IMR-90 (cell line): Measurements from ENCODE around the gene SAAL1. TPM values are rescaled to one million over a fixed set of nuclear protein-coding genes. Genes with fewer than 3 reads are reported as not detected.

Experiments
- ATAC-seq: fragments of 200-7000 bp; cut with Tn5 transposase; 2 replicates; pipeline ENCODE4 v1.9.1; 2020; ENCODE audit warnings: low read depth, mild to moderate bottlenecking, moderate library complexity
- BruUV-seq: library from RNA; stranded (reverse); fragments of 400-500 nt; replicated peaks from 2 replicates; lab custom pipeline; 2021; lab: Mats Ljungman, UMichigan
- CTCF ChIA-PET: fragments of 300-600 bp; formaldehyde crosslinking; extraction: SDS; loops from one replicate; lab custom pipeline; 2021; ENCODE audit warnings: antibody characterized with exemption; lab: Yijun Ruan, JAX
- POLR2A ChIA-PET: fragments of 300-600 bp; sonication (Branson Sonifier 250); formaldehyde crosslinking; loops from one replicate; lab custom pipeline; 2022; ENCODE audit warnings: antibody characterized with exemption; ENCODE audit not compliant: unreplicated experiment; lab: Charles Lee
- DNase-seq: peaks from one replicate; pipeline ENCODE4 v3.0.0; 2013
- H2AFZ ChIP-seq: replicated peaks from 2 replicates; pipeline ENCODE3; 2013; ENCODE audit warnings: low read length, mild to moderate bottlenecking; ENCODE audit not compliant: poor library complexity
- H2AK5ac ChIP-seq: 2 replicates; pipeline ENCODE4 v1.6.1; 2013; ENCODE audit warnings: low read depth, low read length, inconsistent platforms
- H2AK9ac ChIP-seq: replicated peaks from 2 replicates; pipeline ENCODE3; 2013; ENCODE audit warnings: mild to moderate bottlenecking, low read depth, low read length, moderate library complexity; ENCODE audit not compliant: poor library complexity
- H2BK120ac ChIP-seq: 2 replicates; pipeline ENCODE4 v1.6.1; 2013; ENCODE audit warnings: low read depth, low read length, inconsistent platforms
- H2BK15ac ChIP-seq: 3 replicates; pipeline ENCODE4 v1.6.1; 2013; ENCODE audit warnings: low read depth, low read length, inconsistent platforms
- H2BK20ac ChIP-seq: 2 replicates; pipeline ENCODE4 v1.6.1; 2013; ENCODE audit warnings: low read depth, mild to moderate bottlenecking, inconsistent platforms, low read length, moderate library complexity
- H2BK5ac ChIP-seq: 2 replicates; pipeline ENCODE4 v1.6.1; 2013; ENCODE audit warnings: mild to moderate bottlenecking, low read depth, low read length, inconsistent platforms; ENCODE audit not compliant: poor library complexity, severe bottlenecking
- H3K14ac ChIP-seq: replicated peaks from 2 replicates; pipeline ENCODE4 v1.6.1; 2013; ENCODE audit warnings: low read depth, low read length, inconsistent platforms
- H3K18ac ChIP-seq: 2 replicates; pipeline ENCODE4 v1.6.1; 2013; ENCODE audit warnings: low read depth, low read length, control low read depth
- H3K23ac ChIP-seq: 2 replicates; pipeline ENCODE4 v1.6.1; 2013; ENCODE audit warnings: low read depth, low read length, inconsistent platforms
- H3K27ac ChIP-seq: 2 replicates; pipeline ENCODE4 v1.5.1; 2013; ENCODE audit warnings: mild to moderate bottlenecking, control low read depth, low read length; ENCODE audit not compliant: insufficient read depth
- H3K27me3 ChIP-seq: 2 replicates; pipeline ENCODE4 v1.6.1; 2013; ENCODE audit warnings: low read length; ENCODE audit not compliant: control insufficient read depth, insufficient read depth
- H3K36me3 ChIP-seq: 2 replicates; pipeline ENCODE4 v1.6.1; 2013; ENCODE audit warnings: low read length, mixed read lengths; ENCODE audit not compliant: control insufficient read depth, insufficient read depth
- H3K4ac ChIP-seq: 2 replicates; pipeline ENCODE4 v1.6.1; 2013; ENCODE audit warnings: low read depth, low read length, inconsistent platforms
- H3K4me1 ChIP-seq: 2 replicates; pipeline ENCODE4 v1.6.1; 2013; ENCODE audit warnings: low read length, mixed read lengths; ENCODE audit not compliant: control insufficient read depth, insufficient read depth
- H3K4me2 ChIP-seq: 2 replicates; pipeline ENCODE4 v1.6.1; 2013; ENCODE audit warnings: low read depth, mild to moderate bottlenecking, control low read depth, low read length, moderate library complexity
- H3K4me3 ChIP-seq: 2 replicates; pipeline ENCODE4 v1.5.1; 2013; ENCODE audit warnings: low read depth, mild to moderate bottlenecking, control low read depth, low read length, moderate library complexity; ENCODE audit not compliant: insufficient read depth
- H3K56ac ChIP-seq: 2 replicates; pipeline ENCODE4 v1.6.1; 2013; ENCODE audit warnings: low read length, inconsistent platforms; ENCODE audit not compliant: insufficient read depth; ENCODE audit errors: extremely low read depth
- H3K79me1 ChIP-seq, 2 experiments: 2 replicates each; pipeline ENCODE4 v1.6.1; 2013; ENCODE audit warnings: low read length in 2 of 2, inconsistent platforms in 1 of 2, low read depth in 1 of 2
- H3K9ac ChIP-seq: 2 replicates; pipeline ENCODE4 v1.6.1; 2013; ENCODE audit warnings: low read depth, low read length, control low read depth
- H3K9me1 ChIP-seq: 2 replicates; pipeline ENCODE4 v1.6.1; 2013; ENCODE audit warnings: low read length, inconsistent platforms; ENCODE audit not compliant: insufficient read depth
- H3K9me3 ChIP-seq: 2 replicates; pipeline ENCODE4 v1.6.1; 2013; ENCODE audit warnings: low read length; ENCODE audit not compliant: control insufficient read depth, insufficient read depth
- H4K20me1 ChIP-seq: 2 replicates; pipeline ENCODE4 v1.6.1; 2013; ENCODE audit warnings: low read length, inconsistent platforms; ENCODE audit not compliant: insufficient read depth
- H4K5ac ChIP-seq: 2 replicates; pipeline ENCODE4 v1.6.1; 2013; ENCODE audit warnings: mild to moderate bottlenecking, low read depth, low read length, control low read depth
- H4K8ac ChIP-seq, 2 experiments: 2 replicates each; pipeline ENCODE4 v1.6.1; 2013; ENCODE audit warnings: low read depth in 2 of 2, low read length in 2 of 2, control low read depth in 1 of 2, inconsistent platforms in 1 of 2
- H4K91ac ChIP-seq: 2 replicates; pipeline ENCODE4 v1.6.1; 2013; ENCODE audit warnings: low read depth, low read length, inconsistent platforms; ENCODE audit not compliant: insufficient read depth
- BHLHE40 ChIP-seq: fragments of 150-350 bp; IDR thresholded peaks from 2 replicates; pipeline ENCODE4 v1.6.1; 2016; ENCODE audit warnings: mild to moderate bottlenecking, low read depth, low read length
- CEBPB ChIP-seq: IDR thresholded peaks from 2 replicates; pipeline ENCODE4 v1.6.1; 2012; ENCODE audit warnings: low read depth, low read length, improper control_type of control experiment
- CHD1 ChIP-seq: IDR thresholded peaks from 2 replicates; pipeline ENCODE4 v1.6.1; 2012; ENCODE audit warnings: low read depth, low read length, improper control_type of control experiment
- MAFK ChIP-seq: IDR thresholded peaks from 2 replicates; pipeline ENCODE4 v1.6.1; 2012; ENCODE audit warnings: low read depth, low read length, improper control_type of control experiment
- MAZ ChIP-seq: IDR thresholded peaks from 2 replicates; pipeline ENCODE4 v1.6.1; 2012; ENCODE audit warnings: low read depth, mild to moderate bottlenecking, low read length, improper control_type of control experiment, moderate library complexity, borderline replicate concordance
- NFE2L2 ChIP-seq: fragments of 150-350 bp; IDR thresholded peaks from 2 replicates; pipeline ENCODE4 v1.6.1; 2016; ENCODE audit warnings: low read depth, mild to moderate bottlenecking, low read length
- RCOR1 ChIP-seq: IDR thresholded peaks from 2 replicates; pipeline ENCODE4 v1.6.1; 2012; ENCODE audit warnings: mild to moderate bottlenecking, low read length, improper control_type of control experiment; ENCODE audit not compliant: insufficient replicate concordance
- RFX5 ChIP-seq: IDR thresholded peaks from 2 replicates; pipeline ENCODE4 v1.8.0; 2012; ENCODE audit warnings: low read depth, mild to moderate bottlenecking, low read length, moderate library complexity
- SMC3 ChIP-seq: fragments of 150-350 bp; IDR thresholded peaks from 2 replicates; pipeline ENCODE4 v1.6.1; 2016; ENCODE audit warnings: low read depth, mild to moderate bottlenecking, antibody characterized with exemption, low read length, moderate library complexity
- USF2 ChIP-seq: fragments of 150-350 bp; IDR thresholded peaks from 2 replicates; pipeline ENCODE4 v1.6.1; 2017; ENCODE audit warnings: mild to moderate bottlenecking, antibody characterized with exemption, low read length, low read depth
- dilution Hi-C: fragments of 300-500 bp; cut with HindIII; formaldehyde crosslinking; loops from one replicate; pipeline ENCODE4 v1.14.3; 2018; ENCODE audit warnings: low sequenced_read_pairs; ENCODE audit not compliant: unreplicated experiment
- in situ Hi-C: fragments of 300-500 bp; cut with MboI; formaldehyde crosslinking; loops from 3 replicates; pipeline ENCODE4 v1.14.3; 2019; ENCODE audit warnings: low sequenced_read_pairs, inconsistent platforms, mixed read lengths
- intact Hi-C: fragments of 100-400 bp; cut with micrococcal nuclease; formaldehyde crosslinking; loops from 2 replicates; pipeline ENCODE4 v1.10.0; 2022
- polyA plus RNA-seq, 3 experiments: library from polyadenylated mRNA; depleted of rRNA; stranded (reverse); fragments of >200 nt; gene quantifications; 2 replicates each; pipeline ENCODE4 v1.2.3, GENCODE V29; 2012; ENCODE audit warnings: low replicate concordance in 1 of 3
- total RNA-seq: library from RNA; depleted of rRNA; stranded (reverse); fragments of >200 nt; gene quantifications from 2 replicates; pipeline ENCODE4 v1.2.3, GENCODE V29; 2012
- TF ChIP-seq, protein P1 (sequence below): conservative IDR thresholded peaks from 2 replicates; pipeline ENCODE4 v1.5.1; 2012; ENCODE audit warnings: mild to moderate bottlenecking, low read depth, low read length, improper control_type of control experiment

SAAL1 gene
- total and polyA plus RNA-seq, 2 of the 4 experiments (the other 2 are of a cell fraction), result 12.5 to 12.8 TPM

- TF ChIP-seq, protein P1, sequence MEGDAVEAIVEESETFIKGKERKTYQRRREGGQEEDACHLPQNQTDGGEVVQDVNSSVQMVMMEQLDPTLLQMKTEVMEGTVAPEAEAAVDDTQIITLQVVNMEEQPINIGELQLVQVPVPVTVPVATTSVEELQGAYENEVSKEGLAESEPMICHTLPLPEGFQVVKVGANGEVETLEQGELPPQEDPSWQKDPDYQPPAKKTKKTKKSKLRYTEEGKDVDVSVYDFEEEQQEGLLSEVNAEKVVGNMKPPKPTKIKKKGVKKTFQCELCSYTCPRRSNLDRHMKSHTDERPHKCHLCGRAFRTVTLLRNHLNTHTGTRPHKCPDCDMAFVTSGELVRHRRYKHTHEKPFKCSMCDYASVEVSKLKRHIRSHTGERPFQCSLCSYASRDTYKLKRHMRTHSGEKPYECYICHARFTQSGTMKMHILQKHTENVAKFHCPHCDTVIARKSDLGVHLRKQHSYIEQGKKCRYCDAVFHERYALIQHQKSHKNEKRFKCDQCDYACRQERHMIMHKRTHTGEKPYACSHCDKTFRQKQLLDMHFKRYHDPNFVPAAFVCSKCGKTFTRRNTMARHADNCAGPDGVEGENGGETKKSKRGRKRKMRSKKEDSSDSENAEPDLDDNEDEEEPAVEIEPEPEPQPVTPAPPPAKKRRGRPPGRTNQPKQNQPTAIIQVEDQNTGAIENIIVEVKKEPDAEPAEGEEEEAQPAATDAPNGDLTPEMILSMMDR, result no peak
- TF ChIP-seq CEBPB, result no peak
- no peak for TF ChIP-seq CHD1
Observed at GRCh38 chr11:18100926-18101656, 4.8 kb downstream of the SAAL1 start (continued).

- Histone ChIP-seq H3K27me3 (no peaks in the 10 kb centered on the region), H4K91ac (no peak overlapping the region), H2AK5ac (no peak overlapping the region), H2BK15ac (no peak overlapping the region), H3K4ac (no peak overlapping the region), H2AFZ (no peak overlapping the region), H2BK20ac (no peak overlapping the region), H3K9me1 (peaks cover 4% of the 10 kb centered on the region; the same call in 1 of the 2 replicates), H3K9ac (no peak overlapping the region), H3K9me3 (no peaks in the 10 kb centered on the region), H4K5ac (no peak overlapping the region), H3K4me2 (no peak overlapping the region), H3K27ac (no peak overlapping the region), H2BK120ac (no peak overlapping the region), H3K18ac (no peak overlapping the region), H4K20me1 (no peaks in the 10 kb centered on the region), H3K14ac (no peak overlapping the region), H3K36me3 (peaks cover 28% of the 10 kb centered on the region), H2BK5ac (no peak overlapping the region), H2AK9ac (no peak overlapping the region), H3K56ac (no peak overlapping the region), H3K4me3 (no peak overlapping the region), H4K8ac (no peak overlapping the region), H3K4me1 (no peaks in the 10 kb centered on the region), H3K79me1 (no peaks in the 10 kb centered on the region; a peak in 3 of 4 replicates), H3K23ac (no peak overlapping the region)
- TF ChIP-seq CHD1, result no peak
- TF ChIP-seq RFX5, result no peak
- no peak for TF ChIP-seq RCOR1
- TF ChIP-seq, protein P1, result no peak
- TF ChIP-seq USF2, result no peak
- no peak for TF ChIP-seq MAFK
- TF ChIP-seq NFE2L2, result no peak
- no peak for TF ChIP-seq MAZ
- TF ChIP-seq BHLHE40, result no peak
- no peak for TF ChIP-seq SMC3
- ChIA-PET CTCF (interaction anchor here (1.0 kb wide), 1 partner anchor 11 kb away, joined by 6 read pairs; no protein-coding TSS in a partner anchor), POLR2A (interaction anchor here (1.0 kb wide), 1 partner anchor 363 kb away, joined by 3 read pairs; no protein-coding TSS in a partner anchor)
- ATAC-seq, result no peak
- intact Hi-C loops, result no loop called here
- BruUV-seq, result no TSS peak
- dilution Hi-C loops, result no loop called here
- in situ Hi-C loops, result no loop called here
- DNase-seq, result no peak
Observed at GRCh38 chr11:18093959-18094358, 11.9 kb downstream of the SAAL1 start.
